GM23248 (cell line): Measurements from ENCODE around the gene RHBG. TPM values are rescaled to one million over a fixed set of nuclear protein-coding genes. Genes with fewer than 3 reads are reported as not detected.
A peak's percentile ranks its signal among the peaks of the same experiment; 100 is the strongest.

ENCODE experiments used
- DNase-seq: peaks from one replicate; pipeline ENCODE4 v3.0.0-alpha.2; 2015
- H2AFZ ChIP-seq: fragments of 200-600 bp; sonication (generic); 2 replicates; pipeline ENCODE4 v1.6.1; 2016; ENCODE audit warnings: antibody characterized with exemption
- H3F3A ChIP-seq: fragments of 200-600 bp; sonication (generic); 2 replicates; pipeline ENCODE4 v1.6.1; 2016; ENCODE audit warnings: mild to moderate bottlenecking, antibody characterized with exemption, mixed run types; ENCODE audit not compliant: insufficient read depth
- H3K27ac ChIP-seq: fragments of 200-600 bp; sonication (generic); 2 replicates; pipeline ENCODE4 v1.5.1; 2016; ENCODE audit warnings: mild to moderate bottlenecking
- H3K27me3 ChIP-seq: fragments of 200-600 bp; sonication (generic); replicated peaks from 2 replicates; pipeline ENCODE4 v1.6.1; 2016; ENCODE audit warnings: mild to moderate bottlenecking; ENCODE audit not compliant: insufficient read depth
- H3K36me3 ChIP-seq: fragments of 200-600 bp; sonication (generic); 2 replicates; pipeline ENCODE4 v1.6.1; 2016; ENCODE audit warnings: low read depth, mild to moderate bottlenecking
- H3K4me1 ChIP-seq: fragments of 200-600 bp; sonication (generic); 2 replicates; pipeline ENCODE4 v1.6.1; 2016; ENCODE audit warnings: mild to moderate bottlenecking; ENCODE audit not compliant: insufficient read depth
- H3K4me2 ChIP-seq: fragments of 200-600 bp; sonication (generic); one replicate; pipeline ENCODE4 v1.6.1; 2016; ENCODE audit warnings: mild to moderate bottlenecking; ENCODE audit not compliant: unreplicated experiment
- H3K4me3 ChIP-seq: fragments of 200-600 bp; sonication (generic); 2 replicates; pipeline ENCODE4 v1.5.1; 2016; ENCODE audit warnings: mild to moderate bottlenecking
- H3K79me2 ChIP-seq: fragments of 200-600 bp; sonication (generic); 2 replicates; pipeline ENCODE4 v1.6.1; 2016; ENCODE audit warnings: mild to moderate bottlenecking; ENCODE audit not compliant: insufficient read depth
- H3K9ac ChIP-seq: fragments of 200-600 bp; sonication (generic); 2 replicates; pipeline ENCODE4 v1.6.1; 2016; ENCODE audit warnings: mild to moderate bottlenecking
- H3K9me2 ChIP-seq: fragments of 200-600 bp; sonication (generic); 2 replicates; pipeline ENCODE4 v1.6.1; 2016; ENCODE audit warnings: mixed run types, mild to moderate bottlenecking, moderate library complexity; ENCODE audit not compliant: insufficient read depth
- H3K9me3 ChIP-seq: fragments of 200-600 bp; sonication (generic); one replicate; pipeline ENCODE4 v1.6.1; 2017; ENCODE audit warnings: low read depth
- H4K20me1 ChIP-seq: fragments of 200-600 bp; sonication (generic); 2 replicates; pipeline ENCODE4 v1.6.0; 2016; ENCODE audit not compliant: insufficient read depth
- EZH2 ChIP-seq: fragments of 200-600 bp; sonication (generic); IDR thresholded peaks from 2 replicates; pipeline ENCODE4 v1.6.1; 2018; ENCODE audit warnings: antibody characterized with exemption, mild to moderate bottlenecking; ENCODE audit not compliant: insufficient read depth, poor library complexity, severe bottlenecking
- EZH2phosphoT487 ChIP-seq: fragments of 200-600 bp; sonication (generic); IDR thresholded peaks from 2 replicates; pipeline ENCODE4 v1.6.1; 2018; ENCODE audit warnings: antibody characterized with exemption, moderate library complexity, mild to moderate bottlenecking, low read depth; ENCODE audit not compliant: insufficient read depth
- WGBS, 2 experiments: methylation state at CpG; one replicate each; pipeline ENCODE4 v1.1.6; 2015 to 2017; ENCODE audit warnings: low lambda C conversion rate in 2 of 2, low coverage in 1 of 2; ENCODE audit errors: missing lambda C conversion rate in 2 of 2; 5-methylcytosine and 5-hydroxymethylcytosine counted together
- in situ Hi-C: fragments of 300-500 bp; cut with MboI; formaldehyde crosslinking; loops from 2 replicates; pipeline ENCODE4 v1.15.0; 2020
- polyA plus RNA-seq: library from polyadenylated mRNA; unstranded; fragments of >200 nt; fragmentation: Nextera tagmentation; extraction: Ambion mirVana; gene quantifications from 2 replicates; pipeline ENCODE4 v1.2.1, GENCODE V29; 2016
- total RNA-seq: library from RNA; depleted of rRNA; stranded (reverse); fragments of >200 nt; shearing (Covaris generic); gene quantifications from 2 replicates; pipeline ENCODE4 v1.2.3, GENCODE V29; 2014

The RHBG gene
- total and polyA plus RNA-seq, 2 experiments from 2014 or later = not detected

DNA sequence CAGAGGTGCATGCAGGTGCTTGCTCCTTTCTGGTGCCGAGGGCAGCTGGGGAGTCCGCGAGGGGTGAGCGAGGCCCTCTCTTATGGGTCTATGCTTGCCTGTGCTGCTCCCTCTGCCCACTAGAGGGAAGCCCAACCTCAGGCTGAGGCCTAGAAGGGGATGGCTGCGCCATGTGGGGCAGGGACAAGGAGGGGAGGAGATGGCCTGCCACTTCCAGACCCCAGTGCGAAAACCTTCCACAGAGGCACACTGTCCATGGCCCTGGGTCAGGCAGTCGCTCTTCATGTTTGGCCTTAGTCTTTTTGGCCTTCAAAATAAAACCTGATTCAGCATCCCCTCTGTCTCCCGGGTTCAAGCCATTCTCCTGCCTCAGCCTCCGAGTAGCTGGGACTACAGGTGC is 14.0 kb downstream of the RHBG start:
- in situ Hi-C loops = loop anchor here (10.0 kb wide), 2 partner anchors 62 to 222 kb away; partner anchors contain the start of gene GPATCH4
- WGBS, 2 experiments = 41 to 46% methylated on average over 7 to 9 of the region's 9 CpGs

DNA sequence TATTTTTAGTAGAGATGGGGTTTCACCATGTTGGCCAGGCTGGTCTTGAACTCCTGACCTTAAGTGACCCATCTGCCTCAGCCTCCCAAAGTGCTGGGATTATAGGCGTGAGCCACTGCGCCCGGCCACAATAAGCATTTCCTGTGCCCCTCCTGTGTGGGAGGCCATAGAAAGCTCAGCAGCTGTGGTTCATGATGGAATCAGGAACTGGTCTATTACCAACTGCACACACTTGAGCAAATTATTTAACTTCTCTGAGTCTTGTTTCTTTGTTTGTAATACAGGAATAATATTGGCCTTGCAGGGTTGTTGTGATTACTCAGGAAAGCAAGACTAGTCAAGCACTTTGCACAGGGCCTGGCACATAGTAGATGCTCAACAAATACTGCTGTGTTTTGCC is 15.0 kb downstream of the RHBG start:
- Histone ChIP-seq H3K4me1 (no peaks in the 10 kb centered on the region), H3F3A (no peaks in the 10 kb centered on the region), H3K4me3 (no peak overlapping the region), H3K9me2 (no peaks in the 10 kb centered on the region), H3K27ac (no peak overlapping the region), H3K9ac (no peak overlapping the region), H4K20me1 (no peaks in the 10 kb centered on the region), H3K79me2 (no peaks in the 10 kb centered on the region), H3K27me3 (peaks cover 17% of the 10 kb centered on the region), H3K36me3 (no peaks in the 10 kb centered on the region), H3K4me2 (no peak overlapping the region), H2AFZ (no peak overlapping the region), H3K9me3 (no peaks in the 10 kb centered on the region)
- WGBS, 2 experiments = 88 to 96% methylated on average over 3 of the region's 3 CpGs
- in situ Hi-C loops = loop anchor here (10.0 kb wide), 2 partner anchors 61 to 221 kb away; partner anchors contain the start of gene GPATCH4
- TF ChIP-seq EZH2 = no peak
- no peak for TF ChIP-seq EZH2phosphoT487
- DNase-seq = no peak

More for the DNA sequence above, 14.0 kb downstream of the RHBG start:
- H3K27me3 ChIP-seq = peaks cover 7% of the 10 kb centered on the region; the same call in 1 of the 2 replicates
- H3K36me3 ChIP-seq = no peaks in the 10 kb centered on the region
- DNase-seq = peak; percentile 73
- no peaks in the 10 kb centered on the region for H3K4me1 ChIP-seq
- no peaks in the 10 kb centered on the region for H3F3A ChIP-seq
- no peaks in the 10 kb centered on the region for H3K9me2 ChIP-seq
- H4K20me1 ChIP-seq = no peaks in the 10 kb centered on the region
- H3K4me2 ChIP-seq = no peak overlapping the region
- H3K9ac ChIP-seq = no peak overlapping the region
- no peaks in the 10 kb centered on the region for H3K9me3 ChIP-seq
- no peak overlapping the region for H3K4me3 ChIP-seq
- TF ChIP-seq EZH2 (no peak), EZH2phosphoT487 (no peak)
- no peak overlapping the region for H2AFZ ChIP-seq
- H3K79me2 ChIP-seq = no peaks in the 10 kb centered on the region
- no peak overlapping the region for H3K27ac ChIP-seq

DNA sequence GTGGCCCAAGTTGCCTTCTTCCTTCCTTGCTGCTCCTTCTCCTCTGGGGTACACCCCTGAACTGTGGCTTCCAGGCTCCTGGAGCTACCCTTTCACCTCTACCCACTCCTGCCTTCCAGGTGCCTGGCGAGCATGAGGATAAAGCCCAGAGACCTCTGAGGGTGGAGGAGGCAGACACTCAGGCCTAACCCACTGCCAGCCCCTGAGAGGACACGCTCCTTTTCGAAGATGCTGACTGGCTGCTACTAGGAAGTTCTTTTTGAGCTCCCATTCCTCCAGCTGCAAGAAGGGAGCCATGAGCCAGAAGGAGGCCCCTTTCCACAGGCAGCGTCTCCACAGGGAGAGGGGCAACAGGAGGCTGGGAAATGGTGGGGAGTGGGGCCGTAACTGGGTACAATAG is 15.6 kb downstream of the RHBG start:
- H3K27me3 ChIP-seq = peaks cover 22% of the 10 kb centered on the region
- no peaks in the 10 kb centered on the region for H3K9me2 ChIP-seq
- no peak for DNase-seq
- H3K9ac ChIP-seq = no peak overlapping the region
- no peak overlapping the region for H3K4me3 ChIP-seq
- H3K27ac ChIP-seq = no peak overlapping the region
- H3K79me2 ChIP-seq = no peaks in the 10 kb centered on the region
- no peak overlapping the region for H3K4me2 ChIP-seq
- no peaks in the 10 kb centered on the region for H3K9me3 ChIP-seq
- TF ChIP-seq EZH2 (no peak), EZH2phosphoT487 (no peak)
- no peaks in the 10 kb centered on the region for H3K4me1 ChIP-seq
- no peak overlapping the region for H2AFZ ChIP-seq
- H4K20me1 ChIP-seq = no peaks in the 10 kb centered on the region
- H3K36me3 ChIP-seq = no peaks in the 10 kb centered on the region
- in situ Hi-C loops = loop anchor here (10.0 kb wide), 2 partner anchors 60 to 220 kb away; partner anchors contain the start of gene GPATCH4
- whole genome bisulfite sequencing, 2 experiments = 71 to 73% methylated on average over 3 to 5 of the region's 5 CpGs
- no peaks in the 10 kb centered on the region for H3F3A ChIP-seq

DNA sequence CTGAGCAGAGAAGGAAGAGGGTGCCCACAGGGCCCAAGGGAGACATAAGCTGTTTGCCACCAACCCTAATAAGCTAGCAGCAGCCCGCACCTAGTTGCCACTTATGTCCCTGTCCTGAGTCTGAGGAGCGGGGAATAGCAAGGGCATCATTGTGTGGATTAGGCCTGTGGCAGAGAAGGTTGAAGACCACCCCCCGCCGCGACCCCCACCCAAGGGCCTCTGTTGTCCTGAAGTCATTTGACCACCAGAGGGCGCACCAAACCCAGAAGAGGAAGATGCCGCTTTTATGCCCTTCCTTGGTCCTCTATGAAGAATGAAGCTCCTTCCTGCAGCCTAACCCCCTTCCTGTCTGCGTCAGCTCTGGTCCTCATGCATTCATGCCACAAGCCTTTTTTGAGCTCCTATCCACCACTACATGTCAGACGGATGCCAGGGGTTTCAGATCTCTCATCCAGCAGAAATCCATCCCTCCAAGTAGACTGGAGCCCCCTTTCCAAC is 16.6 kb downstream of the RHBG start:
- DNase-seq = peak; percentile 85
- Histone ChIP-seq H3K9me3 (no peaks in the 10 kb centered on the region), H2AFZ (no peak overlapping the region), H3K9me2 (no peaks in the 10 kb centered on the region), H3K4me3 (no peak overlapping the region), H3K27me3 (peaks cover 22% of the 10 kb centered on the region), H3K9ac (no peak overlapping the region), H3K27ac (no peak overlapping the region), H3K36me3 (no peaks in the 10 kb centered on the region), H3F3A (no peaks in the 10 kb centered on the region), H3K4me1 (no peaks in the 10 kb centered on the region), H3K79me2 (no peaks in the 10 kb centered on the region), H3K4me2 (no peak overlapping the region), H4K20me1 (no peaks in the 10 kb centered on the region)
- WGBS, 2 experiments = 2 to 9% methylated on average over 8 to 9 of the region's 9 CpGs
- in situ Hi-C loops = loop anchor here (10.0 kb wide), 2 partner anchors 59 to 219 kb away; partner anchors contain the start of gene GPATCH4
- TF ChIP-seq EZH2phosphoT487 = no peak
- TF ChIP-seq EZH2 = no peak
